SK-N-DZ (cell line): ENCODE data around the gene RAB35.

Experiments used
- DNase-seq: peaks from one replicate; pipeline ENCODE4 v3.0.0-alpha.2; 2015; ENCODE audit warnings: low spot score

RAB35 gene

GRCh38 chr12:120132863-120133385 is 16.4 kb upstream of the RAB35 start:
- DNase-seq = no peak

- DNase-seq = no peak
Measured at GRCh38 chr12:120132054-120132836, 15.7 kb upstream of the RAB35 start.

GRCh38 chr12:120131116-120131515 is 14.6 kb upstream of the RAB35 start:
- DNase-seq = no peak

- DNase-seq = no peak
Measured at GRCh38 chr12:120130011-120130410, 13.5 kb upstream of the RAB35 start.

GRCh38 chr12:120126635-120127005 is 10.1 kb upstream of the RAB35 start:
- no peak for DNase-seq

- DNase-seq = no peak
Measured at GRCh38 chr12:120125792-120126634, 9.5 kb upstream of the RAB35 start.

- no peak for DNase-seq
Measured at GRCh38 chr12:120125029-120125428, 8.5 kb upstream of the RAB35 start.

- DNase-seq = no peak
Measured at GRCh38 chr12:120121766-120122293, 5.3 kb upstream of the RAB35 start.

- DNase-seq = no peak
Measured at GRCh38 chr12:120121343-120121742, 4.8 kb upstream of the RAB35 start.

GRCh38 chr12:120119271-120119973 is 2.9 kb upstream of the RAB35 start:
- no peak for DNase-seq

GRCh38 chr12:120118321-120119061 is 1.9 kb upstream of the RAB35 start:
- no peak for DNase-seq

GRCh38 chr12:120117961-120118320 is 1.4 kb upstream of the RAB35 start:
- DNase-seq = no peak

GRCh38 chr12:120116792-120117651 is 469 bp upstream of the RAB35 start:
- DNase-seq = peak; percentile 91

GRCh38 chr12:120115692-120116440 is 687 bp downstream of the RAB35 start:
- DNase-seq = peak; percentile 45

GRCh38 chr12:120115066-120115465 is 1.5 kb downstream of the RAB35 start:
- no peak for DNase-seq

GRCh38 chr12:120110550-120111501 is 5.7 kb downstream of the RAB35 start:
- no peak for DNase-seq

- no peak for DNase-seq
Measured at GRCh38 chr12:120109570-120110267, 6.8 kb downstream of the RAB35 start.

GRCh38 chr12:120106151-120106550 is 10.4 kb downstream of the RAB35 start:
- no peak for DNase-seq
